ENCODE data around the gene FGF14. TPM values are rescaled to one million over a fixed set of nuclear protein-coding genes. Genes with fewer than 3 reads are reported as not detected.

The FGF14 gene
- total RNA-seq, 1 experiment from 2014 or later = 0.22 TPM

- no peaks in the 10 kb centered on the region for H3K23me2 ChIP-seq (ENCODE audit: insufficient read length, low read depth, low read length, poor library complexity, severe bottlenecking)
- no peak overlapping the region for H2AFZ ChIP-seq (ENCODE audit: low read length)
- H4K91ac ChIP-seq (ENCODE audit: insufficient read length, low read depth, low read length) = no peak overlapping the region
- H4K5ac ChIP-seq (ENCODE audit: insufficient read length, low read depth, low read length) = no peak overlapping the region
- no peaks in the 10 kb centered on the region for H3K4me1 ChIP-seq (ENCODE audit: insufficient read depth, low read length)
- H3K9ac ChIP-seq (ENCODE audit: extremely low read depth, insufficient read length, low read length) = no peak overlapping the region
- Mint-ChIP-seq H3K27me3 (ENCODE audit: low read depth) (peaks cover 3% of the 10 kb centered on the region), H3K4me3 (no peak overlapping the region), H3K27ac (no peak overlapping the region), H3K4me1 (no peaks in the 10 kb centered on the region), H3K36me3 (ENCODE audit: insufficient read depth in 1 of 3, low read depth in 3 of 3) (no peaks in the 10 kb centered on the region), H3K9me3 (no peaks in the 10 kb centered on the region)
- H3K27ac ChIP-seq (ENCODE audit: insufficient read length, low read depth, low read length) = no peak overlapping the region
- no peak overlapping the region for H2BK120ac ChIP-seq (ENCODE audit: low read depth, low read length, poor library complexity, severe bottlenecking)
- no peaks in the 10 kb centered on the region for H3K27me3 ChIP-seq (ENCODE audit: insufficient read depth, low read length)
- no peak for TF ChIP-seq CTCF (conservative IDR thresholded peaks at IDR 0.05)
- no peak overlapping the region for H3K4me2 ChIP-seq (ENCODE audit: insufficient read depth, insufficient read length, low read length)
- DNase-seq = no peak
- H3K9me3 ChIP-seq (ENCODE audit: control insufficient read depth, low read depth, low read length) = no peaks in the 10 kb centered on the region
- H2BK20ac ChIP-seq (ENCODE audit: low read depth, low read length, poor library complexity, severe bottlenecking) = no peak overlapping the region
- H2BK15ac ChIP-seq (ENCODE audit: low read depth, low read length) = no peak overlapping the region
- no peak overlapping the region for H3K14ac ChIP-seq (ENCODE audit: insufficient read depth, low read length)
- no peak overlapping the region for H2BK5ac ChIP-seq (ENCODE audit: insufficient read length, low read length)
- H3K79me2 ChIP-seq (ENCODE audit: insufficient read depth, low read length) = no peaks in the 10 kb centered on the region
- no peak overlapping the region for H3K18ac ChIP-seq (ENCODE audit: insufficient read length, low read depth, low read length)
- no peak overlapping the region for H3K4ac ChIP-seq (ENCODE audit: low read depth, low read length)
- H2BK12ac ChIP-seq (ENCODE audit: insufficient read length, low read depth, low read length) = no peak overlapping the region
- no peak overlapping the region for H3K56ac ChIP-seq (ENCODE audit: insufficient read length, low read depth, low read length)
- no peak overlapping the region for H2AK5ac ChIP-seq (ENCODE audit: insufficient read length, low read length)
- H3K79me1 ChIP-seq (ENCODE audit: insufficient read depth, low read depth, low read length, poor library complexity, severe bottlenecking) = no peaks in the 10 kb centered on the region
- WGBS (ENCODE audit: extremely low coverage, insufficient read length, low lambda C conversion rate) = no CpG with 5 or more reads among the region's 2 CpGs
- no peak overlapping the region for H4K8ac ChIP-seq (replicated peaks; ENCODE audit: insufficient read length, low read depth, low read length)
- H3K23ac ChIP-seq (ENCODE audit: insufficient read length, low read depth, low read length) = no peak overlapping the region
- H3T11ph ChIP-seq (ENCODE audit: low read length) = no peak overlapping the region
- H4K20me1 ChIP-seq (ENCODE audit: control insufficient read depth, insufficient read depth, insufficient read length) = no peaks in the 10 kb centered on the region
Measured at GRCh38 chr13:101896541-101896940, 505.3 kb downstream of the FGF14 start.

Data from H9 (cell line).